ENCODE measurements around the gene MRM1. TPM values are rescaled to one million over a fixed set of nuclear protein-coding genes. Genes with fewer than 3 reads are reported as not detected.

The MRM1 gene
- total RNA-seq, 1 donor from 2014 or later: 8.1 TPM

GRCh38 chr17:36629970-36630502 lies 28.7 kb downstream of the MRM1 start:
- DNase-seq (ENCODE audit: low read depth): no peak

DNA sequence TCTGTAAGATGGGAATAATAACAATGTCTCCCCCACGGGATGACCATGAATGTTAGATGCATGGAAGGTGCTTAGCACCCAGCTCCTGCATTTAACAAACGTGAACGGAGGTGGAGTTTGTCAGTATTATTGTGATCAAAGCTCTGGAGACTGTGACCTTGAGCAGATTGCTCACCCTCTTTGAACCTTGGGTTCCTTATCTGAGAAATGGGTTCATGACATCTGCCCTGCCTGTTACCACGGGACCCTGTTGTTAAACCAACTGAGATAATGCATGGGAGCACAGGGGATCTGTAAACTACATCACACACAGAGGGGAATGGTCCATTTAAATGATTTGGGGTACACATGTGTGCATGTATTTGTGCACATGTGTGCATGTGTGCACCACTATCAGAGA lies 29.6 kb downstream of the MRM1 start:
- DNase-seq (ENCODE audit: low read depth): no peak

DNA sequence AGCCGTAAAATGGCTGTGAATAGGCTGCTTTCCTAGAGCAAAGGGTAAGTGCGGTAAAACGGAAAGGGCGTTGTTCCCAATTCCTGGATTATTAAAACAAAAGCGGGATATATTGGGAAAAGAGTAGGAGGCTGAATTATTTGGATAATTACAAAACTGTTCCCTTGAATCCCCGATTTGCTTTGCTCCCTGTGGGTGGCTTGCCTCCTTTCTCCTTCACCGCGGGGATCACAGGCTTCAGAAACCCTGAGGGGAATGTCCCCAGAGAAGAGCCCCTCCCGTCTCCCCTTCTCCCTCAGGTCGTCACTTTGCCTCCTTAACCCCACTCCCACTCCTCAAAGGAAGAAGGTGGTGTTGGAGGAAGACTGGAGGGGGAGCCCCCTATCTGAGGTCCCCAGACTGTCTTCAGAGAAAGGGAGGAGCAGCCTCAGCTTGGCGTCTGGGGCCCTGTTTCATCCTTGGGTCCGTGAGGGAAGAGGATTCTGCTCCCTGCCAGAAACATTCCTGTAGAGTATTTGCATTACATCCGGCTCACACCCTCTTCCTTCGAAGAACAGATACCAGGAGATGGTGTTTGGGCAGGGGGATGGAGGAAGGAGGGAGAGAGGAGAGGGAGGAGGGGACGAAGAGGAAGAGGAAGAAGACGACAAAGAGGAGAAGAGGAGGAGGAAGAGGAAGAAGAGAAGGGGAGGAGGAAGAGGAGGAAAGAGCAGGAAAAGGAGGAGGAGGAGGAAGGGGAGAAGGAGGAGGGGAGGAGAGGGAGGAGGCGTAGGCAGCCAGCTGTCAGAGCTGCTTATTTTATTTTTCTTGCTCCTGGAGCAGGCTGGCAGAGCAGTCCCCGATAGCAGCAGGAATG lies 31.8 kb downstream of the MRM1 start:
- no peak for DNase-seq (ENCODE audit: low read depth)

GRCh38 chr17:36640346-36640745 lies 39.0 kb downstream of the MRM1 start:
- no peak for DNase-seq (ENCODE audit: low read depth)

DNA sequence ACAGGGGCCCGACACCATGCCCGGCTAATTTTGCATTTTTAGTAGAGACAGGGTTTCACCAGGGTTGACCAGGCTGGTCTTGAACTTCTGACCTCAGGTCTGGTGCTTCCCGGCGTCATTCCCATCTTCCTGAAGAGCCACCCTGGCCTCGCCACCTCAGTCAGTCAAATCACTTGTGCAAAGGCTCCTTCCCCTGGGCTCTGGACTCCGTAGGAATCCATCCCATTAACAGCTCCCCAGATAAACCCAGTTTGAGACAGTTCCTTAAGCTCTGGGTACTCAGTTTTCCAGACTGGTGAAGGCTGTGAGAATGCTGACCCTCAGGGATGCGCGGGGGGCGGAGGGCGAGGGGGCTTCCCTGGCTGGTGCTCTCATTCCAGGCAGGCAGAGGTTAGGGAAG lies 39.5 kb downstream of the MRM1 start:
- no peak for DNase-seq (ENCODE audit: low read depth)

DNA sequence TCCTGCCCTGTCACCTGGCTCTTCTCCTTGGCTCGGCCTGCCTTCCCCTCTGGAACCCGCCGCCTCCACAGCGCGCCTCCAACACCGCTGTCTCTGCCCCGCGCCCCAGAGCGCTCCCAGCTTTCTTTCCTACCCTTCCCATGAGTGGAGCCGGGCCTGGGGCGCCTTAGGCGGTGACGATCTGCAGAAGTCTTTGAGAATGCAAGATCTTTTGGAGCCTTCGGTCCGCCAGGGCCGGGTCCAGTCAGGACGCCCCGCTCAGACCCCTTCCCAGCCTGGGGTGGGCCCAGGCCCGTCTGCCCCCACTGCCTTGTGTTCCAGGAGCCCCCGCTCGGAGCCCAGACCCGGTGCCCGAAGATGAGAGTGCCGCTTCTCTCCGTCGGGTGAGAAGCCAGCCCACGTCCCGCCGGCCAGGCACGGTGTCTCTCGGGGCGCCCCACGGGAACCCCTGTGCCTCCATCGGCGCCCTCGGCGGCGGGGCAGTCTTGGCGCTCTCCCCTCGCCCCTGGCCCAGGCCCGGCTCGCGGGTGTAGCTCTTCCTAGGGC lies 40.0 kb downstream of the MRM1 start:
- DNase-seq (ENCODE audit: low read depth): no peak

DNA sequence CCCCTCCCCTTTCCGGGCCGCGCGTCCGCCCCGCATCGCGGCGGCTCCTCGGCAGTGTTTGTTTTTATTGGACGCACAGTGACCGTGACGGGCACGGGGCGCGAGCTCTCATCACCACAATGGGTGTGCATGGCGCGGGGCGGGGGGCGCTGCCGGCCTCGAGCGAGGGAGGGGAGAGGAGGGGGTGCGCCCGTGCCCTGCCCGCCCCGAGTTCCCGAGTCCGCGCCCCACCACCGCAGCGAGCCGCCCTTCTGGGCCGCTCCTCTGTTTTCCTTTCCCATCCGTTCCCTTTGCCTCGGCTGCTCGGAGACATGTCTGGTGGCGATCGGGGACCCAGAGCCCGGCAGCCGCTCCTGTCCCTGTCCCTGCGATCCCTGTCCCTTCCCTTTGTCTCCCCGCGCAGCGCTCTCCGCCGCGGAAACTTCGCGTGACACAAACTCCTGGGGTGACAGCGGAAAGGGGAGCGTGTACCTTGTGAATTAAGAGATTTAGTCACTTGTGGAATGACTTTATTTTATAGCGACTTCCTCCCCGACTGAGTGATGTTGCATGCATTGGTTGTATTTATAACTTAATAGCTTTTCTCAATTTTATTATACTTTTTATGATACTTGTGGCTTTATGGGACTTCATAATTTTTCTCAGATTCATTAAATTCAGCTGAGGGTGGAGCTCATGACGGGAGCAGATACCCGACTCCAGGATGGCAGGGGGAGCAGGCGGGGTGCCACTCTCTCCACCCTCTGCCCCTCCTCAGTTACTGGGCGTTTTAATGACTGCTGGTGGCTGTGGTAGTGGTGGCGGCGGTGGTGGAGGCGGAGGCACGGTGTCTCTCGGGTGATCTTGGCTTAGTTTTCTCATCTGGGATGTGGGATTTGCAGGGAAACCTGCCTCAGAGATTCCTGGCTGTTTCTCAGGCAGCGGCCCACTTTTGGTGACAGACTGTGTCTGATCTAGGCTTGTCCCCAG lies 40.8 kb downstream of the MRM1 start:
- peak; percentile 13 for DNase-seq (ENCODE audit: low read depth)

- DNase-seq (ENCODE audit: low read depth): peak; percentile 35
Measured at GRCh38 chr17:36643086-36643685, 41.8 kb downstream of the MRM1 start.

- no peak for DNase-seq (ENCODE audit: low read depth)
Measured at GRCh38 chr17:36645422-36645821, 44.0 kb downstream of the MRM1 start.

GRCh38 chr17:36647636-36648035 lies 46.3 kb downstream of the MRM1 start:
- no peak for DNase-seq (ENCODE audit: low read depth)

DNA sequence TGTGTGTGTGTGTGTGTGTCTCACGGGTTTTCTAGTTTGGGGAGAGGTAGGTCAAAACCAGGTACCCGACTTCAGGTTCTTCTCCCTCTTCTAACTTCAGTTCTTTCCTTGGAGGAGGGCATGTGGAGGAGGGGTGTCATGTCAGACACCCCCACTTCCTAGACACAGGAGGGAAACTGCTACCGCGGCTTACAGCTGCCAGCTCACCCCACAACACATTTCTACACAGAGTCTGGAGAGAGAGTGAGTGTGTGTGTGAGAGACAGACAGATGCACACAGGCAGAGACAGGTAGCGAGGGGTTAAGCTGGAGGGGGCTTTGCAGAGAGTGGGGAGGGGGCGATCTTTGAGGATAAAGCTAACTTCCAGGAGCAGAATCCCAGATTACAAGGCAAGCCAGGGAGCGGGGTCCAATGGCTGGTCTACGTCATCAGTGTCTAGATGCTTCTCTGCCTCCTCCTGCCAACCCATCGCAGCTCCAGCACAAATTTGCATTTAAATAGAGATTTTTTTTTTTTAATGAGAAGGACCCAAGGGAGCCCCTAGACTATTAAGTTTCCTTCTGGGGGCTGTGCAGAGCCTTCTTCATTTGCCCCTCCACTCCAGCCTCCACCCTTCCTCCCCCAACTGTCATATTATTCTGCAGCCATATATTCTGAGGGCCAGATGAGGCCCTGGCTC lies 48.9 kb downstream of the MRM1 start:
- no peak for DNase-seq (ENCODE audit: low read depth)

- DNase-seq (ENCODE audit: low read depth): no peak
Measured at GRCh38 chr17:36653374-36653773, 52.0 kb downstream of the MRM1 start.

- no peak for DNase-seq (ENCODE audit: low read depth)
Measured at GRCh38 chr17:36653856-36654255, 52.5 kb downstream of the MRM1 start.

GRCh38 chr17:36655726-36656125 lies 54.3 kb downstream of the MRM1 start:
- DNase-seq (ENCODE audit: low read depth): no peak

DNA sequence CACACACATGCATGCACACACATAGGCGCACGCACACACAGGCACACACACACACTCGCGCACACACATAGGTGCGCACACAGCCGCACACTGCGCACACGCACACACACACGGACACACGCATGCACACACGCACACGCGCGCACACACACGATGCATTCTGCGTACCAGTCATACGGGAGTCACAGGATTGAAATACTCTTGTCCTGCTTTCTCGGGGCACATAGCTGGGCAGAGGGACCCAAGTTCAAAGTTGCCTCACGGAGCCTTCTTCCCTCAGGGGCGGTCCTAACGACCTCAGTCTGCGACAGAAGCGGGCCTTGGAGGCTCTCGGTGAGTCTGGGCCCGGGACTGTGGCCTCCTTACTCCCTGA lies 56.0 kb downstream of the MRM1 start:
- no peak for DNase-seq (ENCODE audit: low read depth)

GRCh38 chr17:36657763-36658490 lies 56.5 kb downstream of the MRM1 start:
- no peak for DNase-seq (ENCODE audit: low read depth)

Measured in myocyte (in vitro differentiated cells).